Astrocyte of the cerebellum (primary cell): ENCODE measurements around the gene GMDS.
A peak's percentile ranks its signal among the peaks of the same experiment; 100 is the strongest.

ENCODE experiments used
- DNase-seq: peaks from one replicate; pipeline ENCODE4 v3.0.0-alpha.2; 2011; ENCODE audit warnings: low read depth
- H3K4me3 ChIP-seq: 2 replicates; pipeline ENCODE4 v1.5.1; 2011; ENCODE audit warnings: mild to moderate bottlenecking, low read depth, low read length, moderate library complexity
- in situ Hi-C: cut with HindIII; loops from 2 replicates; pipeline ENCODE4 v1.10.0; 2017; ENCODE audit warnings: low sequenced_read_pairs
- TF ChIP-seq, protein P1 (sequence below): IDR thresholded peaks from 2 replicates; pipeline ENCODE4 v1.5.1; 2012; ENCODE audit warnings: low read length, low read depth, moderate library complexity, mild to moderate bottlenecking; ENCODE audit errors: missing control alignments

GMDS gene

DNA sequence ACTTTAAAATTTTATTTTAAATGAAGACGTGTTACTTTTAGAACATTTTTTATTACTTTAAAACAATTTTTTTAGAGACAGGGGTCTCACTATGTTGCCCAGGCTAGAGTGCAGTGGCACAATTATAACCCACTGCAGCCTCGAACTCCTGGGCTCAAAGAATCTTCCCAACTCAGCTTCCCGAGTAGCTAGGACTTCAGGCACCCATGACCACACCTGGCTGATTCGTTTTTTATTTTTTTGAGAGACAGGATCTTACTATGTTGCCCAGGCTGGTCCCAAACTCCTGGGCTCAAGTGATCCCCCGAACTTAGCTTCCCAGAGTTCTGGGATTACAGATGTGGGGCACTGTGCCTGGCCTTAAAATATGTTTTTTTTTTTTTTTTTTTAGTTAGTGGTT, 287.7 kb downstream of the GMDS start:
- no peak overlapping the region for H3K4me3 ChIP-seq
- in situ Hi-C loops, result no loop called here
- TF ChIP-seq, protein P1, sequence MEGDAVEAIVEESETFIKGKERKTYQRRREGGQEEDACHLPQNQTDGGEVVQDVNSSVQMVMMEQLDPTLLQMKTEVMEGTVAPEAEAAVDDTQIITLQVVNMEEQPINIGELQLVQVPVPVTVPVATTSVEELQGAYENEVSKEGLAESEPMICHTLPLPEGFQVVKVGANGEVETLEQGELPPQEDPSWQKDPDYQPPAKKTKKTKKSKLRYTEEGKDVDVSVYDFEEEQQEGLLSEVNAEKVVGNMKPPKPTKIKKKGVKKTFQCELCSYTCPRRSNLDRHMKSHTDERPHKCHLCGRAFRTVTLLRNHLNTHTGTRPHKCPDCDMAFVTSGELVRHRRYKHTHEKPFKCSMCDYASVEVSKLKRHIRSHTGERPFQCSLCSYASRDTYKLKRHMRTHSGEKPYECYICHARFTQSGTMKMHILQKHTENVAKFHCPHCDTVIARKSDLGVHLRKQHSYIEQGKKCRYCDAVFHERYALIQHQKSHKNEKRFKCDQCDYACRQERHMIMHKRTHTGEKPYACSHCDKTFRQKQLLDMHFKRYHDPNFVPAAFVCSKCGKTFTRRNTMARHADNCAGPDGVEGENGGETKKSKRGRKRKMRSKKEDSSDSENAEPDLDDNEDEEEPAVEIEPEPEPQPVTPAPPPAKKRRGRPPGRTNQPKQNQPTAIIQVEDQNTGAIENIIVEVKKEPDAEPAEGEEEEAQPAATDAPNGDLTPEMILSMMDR, result no peak
- no peak for DNase-seq

DNA sequence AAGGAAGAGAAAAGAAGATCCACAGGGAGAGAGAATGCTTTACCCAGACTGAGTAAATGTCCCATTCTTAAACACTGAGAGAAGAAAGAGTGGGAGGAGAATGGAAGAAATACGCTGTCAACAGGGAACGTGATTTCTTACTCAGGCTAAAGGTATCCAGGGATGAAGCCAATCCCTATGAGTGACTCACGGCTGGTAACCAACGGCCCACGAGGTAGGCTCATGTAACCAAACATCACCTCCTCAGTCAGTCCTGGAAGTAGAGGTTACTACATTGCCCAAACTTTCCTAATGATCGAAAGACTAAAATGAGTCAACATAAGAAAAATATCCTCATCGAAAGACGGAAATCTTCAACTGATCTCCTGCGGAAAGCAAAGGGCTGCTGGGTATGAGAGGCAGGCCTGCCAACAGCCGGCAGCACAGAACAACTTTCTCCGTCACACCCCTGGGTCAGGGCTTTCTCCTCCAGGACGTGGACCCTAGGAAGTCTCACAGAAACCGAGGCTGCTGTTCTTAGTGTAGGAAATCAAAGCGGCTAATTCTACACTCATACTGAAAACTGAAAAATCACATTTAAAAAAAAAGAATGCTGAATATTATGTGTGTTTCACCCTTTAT, 292.6 kb downstream of the GMDS start:
- peak; percentile 94 for DNase-seq
- TF ChIP-seq, protein P1, result peak; percentile 20
- in situ Hi-C loops, result no loop called here
- no peak overlapping the region for H3K4me3 ChIP-seq

DNA sequence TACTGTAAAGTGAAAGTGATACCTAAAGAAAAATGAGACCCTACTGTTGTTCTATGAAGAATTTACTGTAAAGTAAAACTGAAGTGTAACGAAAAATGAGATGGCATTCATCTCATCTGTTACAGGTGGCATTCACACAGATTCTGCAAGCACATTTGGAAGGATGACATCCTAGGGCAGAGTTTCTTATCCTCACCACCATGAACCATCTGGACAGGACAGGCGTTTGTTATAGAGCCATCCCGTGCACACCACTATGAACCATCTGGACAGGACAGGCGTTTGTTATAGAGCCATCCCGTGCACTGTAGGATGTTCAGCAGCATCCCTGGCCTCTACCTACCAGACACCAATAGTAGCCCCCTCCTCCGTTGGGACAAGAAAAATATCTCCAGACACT, 294.8 kb downstream of the GMDS start:
- H3K4me3 ChIP-seq, result no peak overlapping the region
- TF ChIP-seq, protein P1, result no peak
- DNase-seq, result no peak
- in situ Hi-C loops, result no loop called here

DNA sequence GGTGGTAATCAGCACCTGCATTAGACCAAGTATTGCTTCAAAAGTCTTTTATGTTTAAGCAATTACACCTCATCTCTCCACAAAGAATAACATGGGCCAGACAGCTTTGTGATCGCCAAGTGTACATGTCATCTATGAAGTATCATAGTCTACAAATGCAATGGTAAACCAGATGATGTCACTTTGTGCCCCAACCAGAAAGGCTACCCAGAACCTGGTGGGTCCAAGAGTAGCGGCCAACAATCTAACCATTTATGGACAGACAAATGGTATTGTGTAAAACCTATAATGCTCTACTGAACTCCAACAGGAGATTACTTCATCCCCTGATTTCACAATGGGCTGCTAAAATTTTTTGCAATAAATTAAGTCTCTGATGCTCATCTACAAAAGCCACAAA, 295.9 kb downstream of the GMDS start:
- no peak for DNase-seq
- in situ Hi-C loops, result no loop called here
- TF ChIP-seq, protein P1, result no peak
- no peak overlapping the region for H3K4me3 ChIP-seq

DNA sequence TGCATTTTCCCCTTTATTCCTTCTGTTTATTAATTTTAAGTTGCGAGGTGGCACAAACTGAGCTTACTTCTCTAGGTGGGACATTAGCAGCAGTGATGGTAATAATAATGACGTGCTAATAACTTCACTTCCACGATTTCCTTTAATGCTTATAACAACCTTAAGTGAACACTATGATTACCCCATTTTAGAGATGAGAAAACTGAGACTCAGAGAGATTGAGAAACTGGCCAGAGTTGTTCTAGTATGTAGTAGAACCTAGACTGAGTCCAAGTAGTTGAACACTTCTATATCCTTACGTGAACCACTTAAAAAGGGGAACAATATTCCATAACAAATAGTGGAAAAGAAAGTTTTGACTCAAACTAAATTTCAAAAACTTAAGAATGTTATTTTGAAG, 297.5 kb downstream of the GMDS start:
- in situ Hi-C loops, result no loop called here
- TF ChIP-seq, protein P1, result no peak
- DNase-seq, result no peak
- no peak overlapping the region for H3K4me3 ChIP-seq

DNA sequence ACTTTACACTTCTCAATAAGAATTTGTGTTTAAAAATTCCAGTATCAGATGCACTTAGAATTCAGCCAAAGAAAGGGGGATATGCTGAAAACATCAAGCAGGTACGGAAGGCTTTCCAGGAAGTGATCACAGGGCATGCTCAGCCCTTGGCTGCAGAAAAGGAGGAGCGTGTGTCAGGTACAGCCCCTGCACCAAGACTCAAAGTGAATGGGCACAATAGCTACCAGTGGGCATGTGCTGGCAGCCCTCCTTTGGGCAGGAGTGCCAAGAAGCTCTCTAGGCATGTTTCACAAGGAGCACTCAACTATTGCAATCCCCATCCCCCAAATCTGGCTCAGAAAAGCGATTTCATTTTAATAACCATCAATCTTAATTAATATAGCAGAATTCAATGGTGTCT, 298.8 kb downstream of the GMDS start:
- DNase-seq, result no peak
- in situ Hi-C loops, result no loop called here
- H3K4me3 ChIP-seq, result no peak overlapping the region
- TF ChIP-seq, protein P1, result no peak
